GM12891 (cell line): ENCODE data around the gene CT45A5. TPM values are rescaled to one million over a fixed set of nuclear protein-coding genes. Genes with fewer than 3 reads are reported as not detected.
"Not testable (repeated sequence)": the region's sequence is repeated elsewhere in the genome, so short reads cannot be mapped to it uniquely, and the experiment has no call there.

Experiments used
- DNase-seq: peaks from one replicate; pipeline ENCODE4 v3.0.0; 2011; ENCODE audit warnings: low spot score; ENCODE audit not compliant: insufficient read length
- FAIRE-seq: peaks from 2 replicates; lab custom pipeline; 2011; peaks lifted over from hg19 to GRCh38; lab: Jason Lieb, UNC
- PAX5 ChIP-seq: IDR thresholded peaks from 2 replicates; pipeline ENCODE4 v1.6.1; 2011; ENCODE audit warnings: low read length, moderate library complexity, mild to moderate bottlenecking; ENCODE audit not compliant: insufficient read depth, severe bottlenecking
- POLR2A ChIP-seq: IDR thresholded peaks from 2 replicates; pipeline ENCODE4 v1.6.1; 2011; ENCODE audit warnings: low read depth, low read length, control low read depth
- POLR2AphosphoS5 ChIP-seq: IDR thresholded peaks from 2 replicates; pipeline ENCODE4 v1.6.1; 2011; ENCODE audit warnings: low read depth, low read length, control low read depth
- POU2F2 ChIP-seq: IDR thresholded peaks from 2 replicates; pipeline ENCODE4 v1.6.1; 2011; ENCODE audit warnings: low read depth, mild to moderate bottlenecking, control low read depth, low read length, moderate library complexity
- SPI1 ChIP-seq: IDR thresholded peaks from 2 replicates; pipeline ENCODE4 v1.6.1; 2011; ENCODE audit warnings: low read depth, low read length, control low read depth
- TAF1 ChIP-seq: IDR thresholded peaks from 2 replicates; pipeline ENCODE4 v1.6.1; 2011; ENCODE audit warnings: low read depth, low read length, control low read depth
- polyA plus RNA-seq: library from polyadenylated mRNA; unstranded; fragments of >200 nt; gene quantifications from one replicate; pipeline ENCODE4 v1.2.1, GENCODE V29; 2012; ENCODE audit warnings: low read depth, missing spikeins, inconsistent platforms; ENCODE audit not compliant: missing spikeins

The CT45A5 gene
- not detected for polyA plus RNA-seq

DNA sequence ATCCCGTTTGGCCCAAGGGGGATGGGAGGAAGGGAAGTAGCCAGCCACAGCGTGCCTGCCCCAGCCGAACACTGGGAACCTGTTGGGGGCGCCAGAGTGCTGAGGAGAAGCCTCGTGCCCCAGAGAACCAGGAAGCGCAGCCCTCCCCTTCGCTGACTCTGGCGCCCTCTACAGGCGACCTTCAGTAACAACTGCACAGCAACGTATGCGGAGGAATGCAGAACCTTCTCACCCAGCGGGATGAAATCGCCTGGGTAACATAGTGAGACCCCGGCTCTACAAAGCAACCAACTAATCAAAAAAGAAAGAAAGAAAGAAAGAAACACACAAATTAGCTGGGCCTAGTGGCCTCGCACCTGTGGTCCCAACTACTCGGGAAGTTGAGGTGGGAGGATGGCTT is at the start of gene CT45A5:
TSS of gene CT45A5 (minus strand) at position 101 of the 400 bp plus-strand sequence. CDS start 3,774 bp downstream, outside the sequence.
- not testable (repeated sequence) for DNase-seq, FAIRE-seq

- FAIRE-seq, DNase-seq: not testable (repeated sequence)
Observed at GRCh38 chrX:135819912-135820311, 34.6 kb upstream of the CT45A5 start, which contains the start of gene CT45A2. CT45A2 (minus strand) TSS chrX:135820012; CDS start chrX:135816265, 3,747 bp downstream.

DNA sequence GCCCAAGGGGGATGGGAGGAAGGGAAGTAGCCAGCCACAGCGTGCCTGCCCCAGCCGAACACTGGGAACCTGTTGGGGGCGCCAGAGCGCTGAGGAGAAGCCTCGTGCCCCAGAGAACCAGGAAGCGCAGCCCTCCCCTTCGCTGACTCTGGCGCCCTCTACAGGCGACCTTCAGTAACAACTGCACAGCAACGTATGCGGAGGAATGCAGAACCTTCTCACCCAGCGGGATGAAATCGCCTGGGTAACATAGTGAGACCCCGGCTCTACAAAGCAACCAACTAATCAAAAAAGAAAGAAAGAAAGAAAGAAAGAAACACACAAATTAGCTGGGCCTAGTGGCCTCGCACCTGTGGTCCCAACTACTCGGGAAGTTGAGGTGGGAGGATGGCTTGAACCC is 17.4 kb upstream of the CT45A5 start, which contains the start of gene CT45A6:
TSS of gene CT45A6 (minus strand) at position 101 of the 400 bp plus-strand sequence. CDS start 3,794 bp downstream, outside the sequence.
- not testable (repeated sequence) for FAIRE-seq, DNase-seq

DNA sequence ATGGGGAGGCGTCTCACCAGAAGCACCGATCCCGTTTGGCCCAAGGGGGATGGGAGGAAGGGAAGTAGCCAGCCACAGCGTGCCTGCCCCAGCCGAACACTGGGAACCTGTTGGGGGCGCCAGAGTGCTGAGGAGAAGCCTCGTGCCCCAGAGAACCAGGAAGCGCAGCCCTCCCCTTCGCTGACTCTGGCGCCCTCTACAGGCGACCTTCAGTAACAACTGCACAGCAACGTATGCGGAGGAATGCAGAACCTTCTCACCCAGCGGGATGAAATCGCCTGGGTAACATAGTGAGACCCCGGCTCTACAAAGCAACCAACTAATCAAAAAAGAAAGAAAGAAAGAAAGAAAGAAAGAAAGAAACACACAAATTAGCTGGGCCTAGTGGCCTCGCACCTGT is 17.2 kb downstream of the CT45A5 start, which contains the start of gene CT45A3:
TSS of gene CT45A3 (minus strand) at position 101 of the 400 bp plus-strand sequence. CDS start 3,747 bp downstream, outside the sequence.
- DNase-seq, FAIRE-seq: not testable (repeated sequence)

DNA sequence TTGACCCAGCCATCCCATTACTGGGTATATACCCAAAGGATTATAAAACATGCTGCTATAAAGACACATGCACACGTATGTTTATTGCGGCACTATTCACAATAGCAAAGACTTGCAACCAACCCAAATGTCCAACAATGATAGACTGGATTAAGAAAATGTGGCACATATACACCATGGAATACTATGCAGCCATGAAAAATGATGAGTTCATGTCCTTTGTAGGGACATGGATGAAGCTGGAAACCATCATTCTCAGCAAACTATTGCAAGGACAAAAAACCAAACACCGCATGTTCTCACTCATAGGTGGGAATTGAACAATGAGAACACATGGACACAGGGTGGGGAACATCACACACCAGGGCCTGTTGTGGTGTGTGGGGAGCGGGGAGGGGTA is 40.6 kb downstream of the CT45A5 start:
- DNase-seq, FAIRE-seq: not testable (repeated sequence)

GRCh38 chrX:135741192-135741715 is 44.0 kb downstream of the CT45A5 start:
- no peak for DNase-seq
- TF ChIP-seq SPI1 (no peak), POLR2AphosphoS5 (no peak), PAX5 (no peak), TAF1 (no peak), POLR2A (no peak), POU2F2 (no peak)
- FAIRE-seq = no peak

GRCh38 chrX:135740681-135741149 is 44.6 kb downstream of the CT45A5 start:
- no peak for TF ChIP-seq SPI1
- DNase-seq = no peak
- FAIRE-seq = peak; percentile 78

- DNase-seq (no peak), FAIRE-seq (peak; percentile 48)
- TF ChIP-seq SPI1 (peak; percentile 68), TAF1 (no peak)
Observed at GRCh38 chrX:135737366-135738071, 47.8 kb downstream of the CT45A5 start.

DNA sequence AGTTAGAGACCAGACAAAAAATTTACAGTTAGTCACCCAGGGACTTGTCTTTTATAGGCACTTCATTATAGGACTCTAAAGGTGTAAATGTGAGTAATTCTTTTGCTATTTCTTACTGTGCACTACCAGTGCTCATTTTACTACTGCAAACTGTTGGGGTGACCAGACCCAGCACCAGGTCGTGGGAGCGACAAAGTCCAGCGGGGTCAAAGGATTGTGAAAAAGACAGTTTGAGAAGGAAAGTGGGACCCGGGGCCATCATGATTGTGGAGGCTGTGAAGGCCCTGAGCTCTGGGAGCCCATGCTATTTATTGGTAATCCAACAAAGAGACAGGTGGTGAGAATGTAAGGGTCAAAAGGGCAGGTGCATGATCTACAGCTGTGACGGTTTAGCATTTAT is 50.6 kb downstream of the CT45A5 start:
- not testable (repeated sequence) for FAIRE-seq, DNase-seq
